Lower leg skin (tissue), 4 donors: ENCODE measurements around the gene KLHL15. TPM values are rescaled to one million over a fixed set of nuclear protein-coding genes. Genes with fewer than 3 reads are reported as not detected.

Experiments used
- DNase-seq, 2 donors: peaks; one replicate each; pipeline ENCODE4 v3.0.0-alpha.2; 2019; ENCODE audit warnings: low spot score in 2 of 2
- H3K4me3 ChIP-seq: fragments of 200-600 bp; sonication (generic); 2 replicates; pipeline ENCODE4 v1.5.1; 2017; ENCODE audit warnings: mild to moderate bottlenecking, low read depth; ENCODE audit not compliant: poor library complexity, severe bottlenecking
- CTCF ChIP-seq, 3 donors: fragments of 450-650 bp; IDR thresholded peaks; one replicate each; pipeline ENCODE4 v1.5.1; 2016; ENCODE audit warnings: antibody characterized with exemption in 3 of 3, mild to moderate bottlenecking in 3 of 3, moderate library complexity in 2 of 3
- POLR2A ChIP-seq, 2 donors: fragments of 450-650 bp; IDR thresholded peaks; one replicate each; pipeline ENCODE4 v1.6.1; 2016 to 2017; ENCODE audit warnings: antibody characterized with exemption in 2 of 2, mild to moderate bottlenecking in 1 of 2, moderate library complexity in 1 of 2
- WGBS, 2 donors: methylation state at CpG; one replicate each; pipeline ENCODE4 v1.1.5; 2018; 5-methylcytosine and 5-hydroxymethylcytosine counted together
- intact Hi-C: fragments of 100-400 bp; cut with DNase I; formaldehyde crosslinking; loops from one replicate; pipeline ENCODE4 v1.15.0; 2023; ENCODE audit warnings: low total_unique reads
- total RNA-seq, 4 donors: library from RNA; depleted of rRNA; stranded (reverse); fragments of >200 nt; gene quantifications; one replicate each; pipeline ENCODE4 v1.1.0, GENCODE V29; 2016

Gene KLHL15
- total RNA-seq, 4 donors from 2014 or later: 4.7 to 5.5 (median 5.3) TPM

- no peak overlapping the region for H3K4me3 ChIP-seq
- no peak for DNase-seq
- intact Hi-C loops: no loop called here
- no peak for TF ChIP-seq POLR2A (IDR thresholded peaks at IDR 0.05)
- TF ChIP-seq CTCF (IDR thresholded peaks at IDR 0.05): no peak
- 55 to 84% methylated on average over 2 of the region's 2 CpGs for WGBS, 2 donors
Observed at GRCh38 chrX:24002792-24003191, 24.2 kb downstream of the KLHL15 start.

GRCh38 chrX:24002167-24002566 lies 24.8 kb downstream of the KLHL15 start:
- intact Hi-C loops: no loop called here
- TF ChIP-seq POLR2A (IDR thresholded peaks at IDR 0.05) (no peak), CTCF (IDR thresholded peaks at IDR 0.05) (no peak)
- DNase-seq: no peak
- 93 to 100% methylated on average over 1 of the region's 1 CpG for WGBS, 2 donors
- H3K4me3 ChIP-seq: no peak overlapping the region

- WGBS, 2 donors: 96 to 98% methylated on average over 5 of the region's 5 CpGs
- TF ChIP-seq POLR2A (IDR thresholded peaks at IDR 0.05) (no peak), CTCF (IDR thresholded peaks at IDR 0.05) (no peak)
- DNase-seq: no peak
- intact Hi-C loops: no loop called here
- no peak overlapping the region for H3K4me3 ChIP-seq
Observed at GRCh38 chrX:23999671-24000070, 27.3 kb downstream of the KLHL15 start.

- intact Hi-C loops: no loop called here
- WGBS, 2 donors: 76 to 89% methylated on average over 3 of the region's 3 CpGs
- no peak overlapping the region for H3K4me3 ChIP-seq
- TF ChIP-seq CTCF (IDR thresholded peaks at IDR 0.05): no peak
- TF ChIP-seq POLR2A (IDR thresholded peaks at IDR 0.05): no peak
- DNase-seq: no peak
Observed at GRCh38 chrX:23993012-23993633, 33.9 kb downstream of the KLHL15 start.

- TF ChIP-seq POLR2A (IDR thresholded peaks at IDR 0.05) (no peak), CTCF (IDR thresholded peaks at IDR 0.05) (no peak)
- intact Hi-C loops: no loop called here
- no peak for DNase-seq
- no peak overlapping the region for H3K4me3 ChIP-seq
- 87 to 88% methylated on average over 3 of the region's 3 CpGs for WGBS, 2 donors
Observed at GRCh38 chrX:23992431-23992830, 34.6 kb downstream of the KLHL15 start.

GRCh38 chrX:23990455-23990854 lies 36.5 kb downstream of the KLHL15 start:
- DNase-seq: no peak
- TF ChIP-seq POLR2A (IDR thresholded peaks at IDR 0.05) (no peak), CTCF (IDR thresholded peaks at IDR 0.05) (no peak)
- no peak overlapping the region for H3K4me3 ChIP-seq
- intact Hi-C loops: no loop called here
- WGBS, 2 donors: 88 to 93% methylated on average over 2 of the region's 2 CpGs
